ENCODE data around the gene SNED1.

The SNED1 gene

GRCh38 chr2:240960309-240960970 lies 38.0 kb upstream of the SNED1 start:
- no peak for DNase-seq

GRCh38 chr2:240960971-240961876 lies 37.2 kb upstream of the SNED1 start:
- no peak for DNase-seq

- DNase-seq: no peak
Measured at GRCh38 chr2:240961910-240962299, 36.5 kb upstream of the SNED1 start.

DNA sequence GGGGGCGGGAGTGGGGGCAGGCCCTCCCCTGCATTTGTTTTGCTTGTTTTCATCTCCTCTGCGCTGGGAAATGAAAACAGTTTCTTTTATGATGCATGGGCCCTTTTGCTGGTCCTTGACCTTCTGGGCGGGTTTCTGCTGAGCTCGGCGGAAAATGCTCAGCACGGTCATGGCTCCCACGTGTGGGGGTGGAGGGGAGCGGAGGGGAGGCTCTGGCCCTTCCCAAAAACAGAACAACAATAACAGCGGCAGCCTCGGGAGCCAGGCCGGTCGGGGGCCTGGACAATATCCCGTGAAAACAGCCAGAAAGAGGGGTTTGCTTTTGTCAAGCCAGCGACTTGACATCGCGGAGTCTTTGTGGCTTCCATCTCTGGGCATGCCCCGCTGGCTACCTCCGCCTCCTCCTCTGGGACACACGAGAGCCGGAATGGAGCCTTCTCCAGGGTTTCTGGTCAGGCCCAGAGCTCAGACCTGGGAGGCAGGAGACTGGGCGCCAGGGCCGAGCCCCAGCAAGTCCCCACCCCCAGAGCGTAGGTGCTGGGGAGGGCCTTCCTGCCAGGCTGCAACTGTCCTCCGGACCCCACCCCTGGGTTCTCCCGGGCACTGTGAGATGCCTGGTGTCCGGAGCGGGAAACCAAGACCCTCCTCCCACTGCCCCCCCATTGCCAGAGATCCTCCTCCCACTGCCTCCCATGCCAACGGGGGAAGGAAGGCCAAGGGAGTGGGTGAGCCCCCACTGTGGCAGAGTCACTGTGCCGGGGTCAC lies 35.9 kb upstream of the SNED1 start:
- DNase-seq: no peak

DNA sequence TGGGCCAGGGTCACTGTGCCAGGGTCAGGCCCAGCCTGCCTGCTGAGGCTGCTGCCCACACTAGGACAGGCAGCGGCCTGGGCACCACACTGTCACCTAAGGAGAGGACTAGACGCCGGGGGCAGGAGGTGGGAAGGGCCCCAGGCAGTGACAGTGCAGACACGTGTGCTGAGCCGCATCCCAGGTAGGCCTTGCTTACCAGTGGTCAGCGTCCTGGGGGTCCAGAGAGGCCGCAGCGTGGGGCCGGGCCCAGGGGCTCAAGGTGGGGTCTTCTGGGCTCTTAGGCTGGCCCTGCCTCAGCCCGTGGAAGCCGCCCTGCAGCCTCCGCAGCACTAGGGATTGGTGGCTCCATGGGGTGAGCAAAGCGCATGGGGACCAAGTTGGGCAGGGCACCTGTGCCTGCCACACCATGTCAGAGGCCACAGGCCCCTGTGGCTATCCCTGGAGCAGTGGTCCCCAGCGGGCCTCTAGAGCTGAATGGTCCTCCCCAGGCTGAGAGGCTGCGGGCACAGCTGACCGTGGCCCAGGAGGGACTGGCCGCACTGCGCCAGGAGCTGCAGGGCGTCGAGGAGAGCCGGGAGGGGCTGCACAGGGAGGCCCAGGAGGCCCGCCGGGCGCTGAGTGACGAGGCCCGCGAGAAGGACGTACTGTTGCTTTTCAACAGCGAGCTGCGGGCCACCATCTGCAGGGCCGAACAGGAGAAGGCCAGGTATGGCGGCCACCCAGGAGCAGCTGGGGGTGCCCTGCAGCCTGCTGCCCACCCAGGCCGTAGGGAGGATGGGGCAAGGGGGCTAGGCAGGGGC lies 35.2 kb upstream of the SNED1 start:
- DNase-seq: no peak

DNA sequence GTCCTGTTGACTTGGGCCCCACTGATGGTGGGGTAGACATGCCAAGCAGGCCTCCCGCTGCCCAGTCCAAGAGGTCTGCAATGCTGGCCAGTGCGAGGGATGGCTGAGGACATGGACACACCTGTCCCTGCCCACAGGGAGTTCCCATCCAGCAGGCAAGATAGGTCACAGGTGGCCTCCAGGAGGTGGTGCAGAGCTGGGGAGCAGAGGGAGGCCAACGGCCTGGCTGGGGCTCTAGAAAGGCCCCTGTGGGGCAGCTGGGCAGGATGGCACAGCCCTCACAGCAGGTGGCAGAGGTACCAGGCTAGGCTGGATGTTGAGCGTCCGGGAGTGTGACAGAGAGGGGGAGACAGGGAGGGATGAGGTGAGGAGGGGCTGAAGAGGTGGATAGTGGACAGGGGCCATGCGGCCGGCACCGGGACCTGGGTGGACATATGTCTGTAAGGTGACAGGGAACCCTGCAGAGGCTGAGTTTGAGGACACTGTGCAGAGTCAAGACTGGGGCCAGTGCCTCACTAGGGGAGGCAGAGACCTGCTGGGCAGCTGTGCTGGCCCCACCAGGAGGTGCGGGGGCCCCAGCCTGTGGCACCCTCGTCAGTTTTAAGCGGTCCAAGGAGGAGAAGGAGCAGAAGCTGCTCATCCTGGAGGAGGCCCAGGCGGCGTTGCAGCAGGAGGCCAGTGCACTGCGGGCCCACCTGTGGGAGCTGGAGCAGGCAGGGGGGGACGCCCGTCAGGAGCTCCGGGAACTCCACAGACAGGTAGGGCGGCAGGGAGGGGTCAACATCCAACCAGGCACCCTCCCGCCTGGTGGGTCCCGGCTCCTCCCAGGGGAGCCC lies 34.3 kb upstream of the SNED1 start:
- DNase-seq: no peak

GRCh38 chr2:240964704-240965295 lies 33.6 kb upstream of the SNED1 start:
- DNase-seq: no peak

DNA sequence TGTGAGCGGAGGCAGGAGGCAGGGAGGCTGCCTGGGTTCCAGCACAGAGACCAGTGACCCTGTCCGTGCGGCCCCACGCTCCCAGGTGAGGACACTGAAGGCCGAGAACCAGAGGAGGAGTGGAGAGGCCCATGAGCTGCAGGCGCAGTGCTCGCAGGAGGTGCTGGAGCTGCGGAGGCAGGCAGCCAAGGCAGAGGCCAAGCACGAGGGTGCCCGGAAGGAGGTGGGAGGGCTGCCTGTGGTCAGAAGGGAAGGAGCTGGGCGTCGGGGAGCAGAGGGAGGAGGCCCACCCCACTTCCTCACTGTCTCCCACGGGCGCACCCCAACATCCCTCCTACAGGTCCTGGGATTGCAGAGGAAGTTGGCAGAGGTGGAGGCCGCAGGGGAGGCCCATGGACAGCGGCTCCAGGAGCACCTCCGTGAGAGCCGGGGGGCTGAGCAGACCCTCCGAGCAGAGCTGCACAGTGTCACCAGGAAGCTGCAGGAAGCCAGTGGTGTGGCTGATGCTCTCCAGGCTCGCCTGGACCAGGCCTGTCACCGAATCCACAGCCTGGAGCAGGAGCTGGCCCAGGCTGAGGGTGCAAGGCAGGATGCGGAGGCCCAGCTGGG lies 33.0 kb upstream of the SNED1 start:
- no peak for DNase-seq

GRCh38 chr2:240965905-240966456 lies 32.4 kb upstream of the SNED1 start:
- DNase-seq: no peak

DNA sequence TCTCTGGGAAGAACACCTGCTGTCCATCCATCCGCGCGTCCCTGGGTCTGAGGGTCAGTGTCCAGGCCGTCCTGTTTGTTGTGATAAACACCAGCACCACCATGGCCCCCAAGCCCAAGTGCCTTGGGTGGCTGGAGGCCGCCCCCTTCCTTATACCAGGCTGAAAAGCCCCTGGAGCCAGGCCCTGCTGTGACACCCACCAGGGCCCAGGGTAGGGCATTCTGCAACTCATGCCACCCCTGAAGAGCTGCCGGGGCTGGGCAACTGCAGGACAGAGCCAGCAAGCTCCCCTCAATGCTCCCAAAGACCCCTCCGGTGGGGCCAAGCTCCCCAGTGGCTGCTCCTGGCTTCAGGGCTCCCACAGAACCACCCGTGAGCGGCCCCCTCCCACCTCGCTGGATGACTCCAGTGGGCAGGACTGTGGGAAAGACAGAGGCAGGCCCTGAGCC lies 31.9 kb upstream of the SNED1 start:
- no peak for DNase-seq

- no peak for DNase-seq
Measured at GRCh38 chr2:240966906-240967680, 31.3 kb upstream of the SNED1 start.

DNA sequence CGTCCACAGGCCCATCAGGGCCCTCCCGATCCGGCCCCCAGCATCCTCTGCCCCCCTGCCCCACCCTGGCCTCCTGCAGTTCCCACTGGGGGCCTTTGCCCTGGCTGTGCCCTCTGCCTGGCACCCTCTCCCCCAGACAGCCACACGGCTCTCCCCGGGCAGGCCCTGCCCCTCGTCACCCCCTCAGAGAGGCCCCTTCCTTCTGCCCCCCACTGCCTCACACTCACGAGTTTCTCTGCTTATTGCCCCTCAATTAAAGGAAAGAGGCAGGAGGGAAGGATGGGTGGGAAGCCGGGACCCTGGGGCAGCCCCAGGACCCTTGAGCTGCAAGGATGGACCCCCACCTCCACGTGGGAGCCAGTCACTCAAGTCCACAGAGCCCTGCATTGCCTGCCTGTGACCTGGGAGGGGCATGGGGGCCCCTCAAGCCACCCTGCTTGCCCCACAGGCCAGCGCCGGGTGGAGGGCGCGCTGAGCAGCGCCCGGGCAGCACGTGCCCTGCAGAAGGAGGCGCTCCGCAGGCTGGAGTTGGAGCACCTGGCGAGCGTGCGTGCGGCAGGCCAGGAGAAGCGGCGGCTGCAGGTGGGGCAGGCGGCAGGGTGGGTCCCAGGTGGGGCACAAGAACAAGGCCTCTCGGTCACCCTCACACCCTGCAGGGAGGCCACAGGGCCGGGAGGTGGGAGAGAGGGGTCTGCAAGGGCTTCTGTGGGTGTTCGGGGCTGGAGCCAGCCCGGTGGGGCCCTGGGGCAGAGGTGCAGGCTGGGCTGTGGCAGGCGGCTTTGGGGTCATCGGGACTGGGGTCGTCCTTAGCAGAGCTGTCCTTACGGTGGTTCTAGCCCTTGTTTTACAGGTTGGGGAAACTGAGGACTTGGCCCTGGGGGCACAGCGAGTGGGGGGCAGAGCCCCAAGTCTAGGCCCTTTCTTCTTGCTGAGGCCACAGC lies 30.5 kb upstream of the SNED1 start:
- no peak for DNase-seq

GRCh38 chr2:240968731-240969624 lies 29.4 kb upstream of the SNED1 start:
- no peak for DNase-seq

- DNase-seq: no peak
Measured at GRCh38 chr2:240970104-240970503, 28.3 kb upstream of the SNED1 start.

GRCh38 chr2:240970816-240971215 lies 27.6 kb upstream of the SNED1 start:
- no peak for DNase-seq

DNA sequence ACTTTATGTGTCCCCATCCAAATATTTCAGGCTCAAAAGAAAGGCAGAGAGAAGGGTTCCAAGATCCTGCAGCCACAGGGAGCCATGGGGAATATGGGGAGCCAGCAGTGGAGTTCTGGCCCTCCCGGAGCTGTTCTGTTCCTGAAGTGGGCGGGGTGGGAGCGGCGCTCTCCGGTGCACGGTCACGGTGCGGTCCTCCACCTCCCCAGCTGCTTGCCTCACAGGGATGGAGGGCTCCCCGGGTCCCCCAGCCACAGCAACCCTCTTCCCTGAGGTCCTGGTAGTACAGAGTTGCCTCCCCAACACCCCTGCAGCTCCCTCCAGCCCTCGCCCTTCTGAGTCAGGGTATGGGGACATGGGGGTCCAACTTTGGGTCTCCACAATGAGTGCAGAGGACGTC lies 26.2 kb upstream of the SNED1 start:
- no peak for DNase-seq

All from CD4-positive, alpha-beta T cell treated with Interleukin-1 beta for 1 hour (primary cell).